Measurements from ENCODE around the gene CABP2.

CABP2 gene

GRCh38 chr11:67545280-67545679 is 22.0 kb upstream of the CABP2 start:
- TF ChIP-seq OVOL3 (tag by site-specific recombination; IDR thresholded peaks at IDR 0.05) (no peak), ZNF23 (tag by site-specific recombination; IDR thresholded peaks at IDR 0.05; ENCODE audit: borderline replicate concordance) (no peak), PRDM1 (tag by site-specific recombination; IDR thresholded peaks at IDR 0.05) (no peak), ZNF701 (tag by site-specific recombination; IDR thresholded peaks at IDR 0.05) (no peak), HIC1 (tag by site-specific recombination; IDR thresholded peaks at IDR 0.05) (no peak), ZNF24 (tag by site-specific recombination; IDR thresholded peaks at IDR 0.05) (no peak), ZNF341 (tag by site-specific recombination; IDR thresholded peaks at IDR 0.05; ENCODE audit: low read depth) (no peak), ZNF174 (tag by site-specific recombination; IDR thresholded peaks at IDR 0.05) (no peak), ZNF223 (tag by site-specific recombination; IDR thresholded peaks at IDR 0.05) (no peak), ZNF138 (tag by site-specific recombination; IDR thresholded peaks at IDR 0.05; ENCODE audit: borderline replicate concordance) (no peak), ZNF670 (tag by site-specific recombination; IDR thresholded peaks at IDR 0.05; ENCODE audit: low read depth) (no peak)
- ChIA-PET CTCF (interaction anchor here (0.8 to 2.2 kb wide), 3 partner anchors 16 to 39 kb away, joined by 3 to 6 read pairs (median 6); no protein-coding TSS in a partner anchor), POLR2A (interaction anchor here (0.9 kb wide), 1 partner anchor 9 kb away, joined by 3 read pairs; no protein-coding TSS in a partner anchor)
- H3K4me3 ChIP-seq (ENCODE audit: low read depth, low read length), result no peak overlapping the region
- H3K27ac ChIP-seq (ENCODE audit: extremely low read depth, low read depth, low read length), result no peak overlapping the region
- H3K36me3 ChIP-seq (ENCODE audit: control insufficient read depth in 2 of 2, insufficient read depth in 1 of 2, low read length in 2 of 2), result no peaks in the 10 kb centered on the region
- no peaks in the 10 kb centered on the region for H3K4me1 ChIP-seq (ENCODE audit: control insufficient read depth, insufficient read depth, low read length)
- H3K9me3 ChIP-seq (ENCODE audit: control insufficient read depth, insufficient read depth, low read depth, low read length), result no peaks in the 10 kb centered on the region

- H3K27ac ChIP-seq (ENCODE audit: extremely low read depth, low read depth, low read length), result no peak overlapping the region
- H3K4me3 ChIP-seq (ENCODE audit: low read depth, low read length), result no peak overlapping the region
- CTCF ChIA-PET, result interaction anchor here (1.6 to 2.2 kb wide), 2 partner anchors 16 to 28 kb away, joined by 6 read pairs; no protein-coding TSS in a partner anchor
- POLR2A ChIA-PET, result no interaction called here
- H3K36me3 ChIP-seq (ENCODE audit: control insufficient read depth in 2 of 2, insufficient read depth in 1 of 2, low read length in 2 of 2), result no peaks in the 10 kb centered on the region
- H3K4me1 ChIP-seq (ENCODE audit: control insufficient read depth, insufficient read depth, low read length), result no peaks in the 10 kb centered on the region
- no peaks in the 10 kb centered on the region for H3K9me3 ChIP-seq (ENCODE audit: control insufficient read depth, insufficient read depth, low read depth, low read length)
- TF ChIP-seq KLF16 (tag by site-specific recombination; IDR thresholded peaks at IDR 0.05), result no peak
- TF ChIP-seq ZNF132 (tag by site-specific recombination; IDR thresholded peaks at IDR 0.05; ENCODE audit: borderline replicate concordance), result no peak
- no peak for TF ChIP-seq ZNF155 (tag by site-specific recombination; IDR thresholded peaks at IDR 0.05)
- no peak for TF ChIP-seq ZNF138 (tag by site-specific recombination; IDR thresholded peaks at IDR 0.05; ENCODE audit: borderline replicate concordance)
- no peak for TF ChIP-seq ZNF48 (tag by site-specific recombination; IDR thresholded peaks at IDR 0.05)
- TF ChIP-seq FEZF1 (tag by site-specific recombination; IDR thresholded peaks at IDR 0.05), result no peak
- no peak for TF ChIP-seq ZNF776 (tag by site-specific recombination; IDR thresholded peaks at IDR 0.05; ENCODE audit: borderline replicate concordance)
- TF ChIP-seq BCL6B (tag by site-specific recombination; IDR thresholded peaks at IDR 0.05), result no peak
- no peak for TF ChIP-seq OVOL3 (tag by site-specific recombination; IDR thresholded peaks at IDR 0.05)
- no peak for TF ChIP-seq ZNF701 (tag by site-specific recombination; IDR thresholded peaks at IDR 0.05)
- TF ChIP-seq ZNF366 (tag by site-specific recombination; conservative IDR thresholded peaks at IDR 0.05), result no peak
- TF ChIP-seq TRIM28 (IDR thresholded peaks at IDR 0.05; ENCODE audit: borderline replicate concordance, low read length), result no peak
- TF ChIP-seq ZNF18 (tag by site-specific recombination; IDR thresholded peaks at IDR 0.05), result no peak
- TF ChIP-seq HIC1 (tag by site-specific recombination; IDR thresholded peaks at IDR 0.05), result no peak
- TF ChIP-seq REST (tag by site-specific recombination; IDR thresholded peaks at IDR 0.05), result no peak
- TF ChIP-seq ZBTB1 (tag by site-specific recombination; IDR thresholded peaks at IDR 0.05), result no peak
- no peak for TF ChIP-seq YY1 (tag by site-specific recombination; IDR thresholded peaks at IDR 0.05)
These were observed 21.5 kb upstream of the CABP2 start for GRCh38 chr11:67544616-67545242.

Measured in HEK293 (cell line).